ENCODE measurements around the gene TMEM187.
"Not testable (repeated sequence)": the region's sequence is repeated elsewhere in the genome, so short reads cannot be mapped to it uniquely, and the experiment has no call there.

TMEM187 gene

DNA sequence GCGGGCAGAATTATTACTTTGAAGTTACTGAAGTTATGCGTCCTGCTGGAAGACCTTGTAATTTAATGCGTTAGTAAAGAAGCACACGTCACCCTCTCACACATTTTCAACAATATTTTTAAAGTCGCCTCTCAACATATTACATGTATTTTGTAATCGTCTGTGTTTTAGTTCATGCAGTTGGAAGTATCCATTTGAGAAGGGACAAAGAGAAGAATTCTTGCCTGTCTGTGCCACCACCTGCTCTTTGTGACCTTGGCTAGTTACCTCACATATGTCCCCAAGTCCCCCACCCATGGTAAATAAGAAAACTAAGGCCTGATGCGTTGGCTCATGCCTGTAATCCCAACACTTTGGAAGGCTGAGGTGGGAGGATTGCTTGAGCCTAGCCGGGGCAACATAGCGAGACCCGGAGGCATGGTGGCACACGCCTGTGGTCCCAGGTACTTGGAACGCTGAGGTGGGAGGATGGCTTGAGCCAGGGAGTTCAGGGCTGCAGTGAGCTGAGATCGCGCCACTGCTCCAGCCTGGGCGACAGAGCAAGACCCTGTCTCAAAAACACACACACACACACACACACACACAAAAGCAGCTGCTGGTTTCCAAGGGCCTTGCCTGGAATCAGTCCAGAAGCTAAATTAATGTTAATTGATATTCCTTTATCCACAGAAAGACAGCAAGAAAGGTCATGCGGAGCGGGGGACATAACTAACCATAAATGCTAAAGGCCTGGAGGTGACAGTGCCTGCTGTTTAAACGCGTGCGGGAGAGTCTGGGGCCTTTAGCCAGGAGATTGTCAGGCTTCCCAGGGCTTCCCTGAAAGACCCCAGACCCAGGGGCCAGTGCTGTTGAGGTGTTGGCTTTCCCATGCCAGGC, 811 bp downstream of the TMEM187 start:
- FAIRE-seq, result peak; percentile 47

DNA sequence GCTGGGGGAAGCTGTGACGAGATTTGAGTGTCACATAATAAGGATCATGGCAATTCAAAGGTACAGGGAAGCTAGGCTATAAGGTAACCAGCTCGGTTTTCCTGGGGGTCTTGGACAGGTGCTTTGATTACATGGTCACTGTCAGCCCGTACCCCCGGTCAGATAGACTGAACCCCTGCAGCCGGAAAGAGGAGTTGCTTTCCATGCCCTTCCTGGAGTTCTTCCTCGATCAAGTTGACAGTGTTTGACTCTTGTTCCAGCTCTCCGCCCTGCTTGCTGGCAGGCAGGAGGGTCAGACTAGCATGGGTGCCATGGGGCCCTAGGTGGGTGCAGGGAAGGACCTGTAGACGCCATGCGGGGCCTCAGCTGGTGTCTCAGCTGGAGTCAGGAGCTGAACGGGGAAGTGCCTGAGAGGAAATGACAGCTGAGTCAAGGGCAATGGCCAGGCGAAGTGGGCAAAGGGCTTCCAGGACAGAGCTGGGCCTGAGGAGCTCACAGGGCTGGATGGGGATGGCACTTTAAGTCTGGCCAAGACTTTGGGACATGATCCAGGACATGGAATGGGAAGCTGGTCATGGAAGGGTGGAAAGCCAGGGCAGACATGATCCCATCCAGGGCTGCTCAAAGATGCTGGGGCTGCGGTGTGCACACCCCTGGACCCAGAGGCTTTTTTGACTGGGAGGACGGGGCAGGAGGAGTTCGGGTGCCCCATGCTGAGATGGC, 1.6 kb downstream of the TMEM187 start:
- no peak for FAIRE-seq

DNA sequence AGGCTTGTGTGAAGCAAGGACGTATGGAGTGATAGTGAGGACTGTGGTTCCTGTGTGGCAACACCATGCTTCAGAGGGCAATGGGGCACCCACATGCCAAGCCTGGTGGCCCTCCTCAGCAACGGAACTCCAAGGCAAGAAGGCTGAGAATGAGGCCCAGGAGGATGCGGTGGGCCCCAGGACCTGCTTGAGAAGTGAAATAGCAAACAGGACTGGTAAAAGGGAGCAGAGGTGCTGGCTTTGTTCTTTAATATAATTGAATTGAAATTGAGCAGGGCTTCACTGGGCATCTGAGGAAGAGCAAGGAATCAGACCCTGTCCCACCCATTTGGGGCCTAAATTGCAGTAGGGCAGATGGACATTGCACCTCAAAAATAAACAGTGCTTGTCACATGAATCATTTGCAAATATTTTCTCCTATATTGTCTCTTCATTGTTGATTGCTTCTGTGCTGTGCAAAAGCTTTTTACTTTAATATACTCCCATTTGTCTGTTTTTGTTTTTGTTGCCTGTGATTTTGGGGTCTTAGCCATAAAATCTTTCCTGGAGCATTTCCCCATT, 2.3 kb downstream of the TMEM187 start:
- peak; percentile 62 for FAIRE-seq

DNA sequence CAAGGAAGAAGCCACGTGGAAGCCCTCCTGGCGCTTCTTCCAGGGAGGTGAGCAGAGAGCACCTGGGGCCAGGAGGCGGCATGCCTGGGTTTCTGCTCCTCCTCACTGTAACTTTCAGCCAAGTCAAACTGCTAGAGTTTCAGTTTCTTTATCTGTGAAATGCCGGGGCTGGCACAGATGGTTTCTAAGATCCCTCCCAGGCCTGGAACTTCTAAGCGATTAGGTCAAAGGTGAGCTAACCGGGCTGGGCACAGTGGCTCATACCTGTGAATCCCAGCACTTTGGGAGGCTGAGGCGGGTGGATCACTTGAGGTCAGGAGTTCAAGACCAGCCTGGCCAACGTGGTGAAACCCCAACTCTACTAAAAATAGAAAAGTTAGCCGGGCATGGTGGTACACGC, 7.8 kb downstream of the TMEM187 start:
- not testable (repeated sequence) for FAIRE-seq

DNA sequence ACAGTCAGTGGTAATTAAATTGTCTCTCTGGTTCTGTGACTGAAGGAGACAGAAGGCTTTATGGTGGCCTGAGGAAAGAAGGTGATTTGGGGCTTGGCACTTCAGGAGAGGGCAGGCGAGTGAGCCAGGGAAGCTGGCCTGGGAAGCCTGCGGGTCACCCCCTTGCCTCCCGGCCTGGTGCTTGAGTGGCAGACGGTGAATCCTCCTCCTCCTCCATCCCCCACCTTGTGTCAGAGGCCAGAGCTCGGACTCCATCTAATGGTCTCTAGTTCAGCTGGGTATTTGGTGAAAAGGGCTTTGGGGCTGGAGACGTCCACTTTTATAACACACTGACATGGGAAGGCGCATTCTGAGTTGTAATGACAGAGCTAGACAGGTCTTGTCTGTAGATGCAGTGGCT, 8.7 kb downstream of the TMEM187 start:
- FAIRE-seq, result no peak

DNA sequence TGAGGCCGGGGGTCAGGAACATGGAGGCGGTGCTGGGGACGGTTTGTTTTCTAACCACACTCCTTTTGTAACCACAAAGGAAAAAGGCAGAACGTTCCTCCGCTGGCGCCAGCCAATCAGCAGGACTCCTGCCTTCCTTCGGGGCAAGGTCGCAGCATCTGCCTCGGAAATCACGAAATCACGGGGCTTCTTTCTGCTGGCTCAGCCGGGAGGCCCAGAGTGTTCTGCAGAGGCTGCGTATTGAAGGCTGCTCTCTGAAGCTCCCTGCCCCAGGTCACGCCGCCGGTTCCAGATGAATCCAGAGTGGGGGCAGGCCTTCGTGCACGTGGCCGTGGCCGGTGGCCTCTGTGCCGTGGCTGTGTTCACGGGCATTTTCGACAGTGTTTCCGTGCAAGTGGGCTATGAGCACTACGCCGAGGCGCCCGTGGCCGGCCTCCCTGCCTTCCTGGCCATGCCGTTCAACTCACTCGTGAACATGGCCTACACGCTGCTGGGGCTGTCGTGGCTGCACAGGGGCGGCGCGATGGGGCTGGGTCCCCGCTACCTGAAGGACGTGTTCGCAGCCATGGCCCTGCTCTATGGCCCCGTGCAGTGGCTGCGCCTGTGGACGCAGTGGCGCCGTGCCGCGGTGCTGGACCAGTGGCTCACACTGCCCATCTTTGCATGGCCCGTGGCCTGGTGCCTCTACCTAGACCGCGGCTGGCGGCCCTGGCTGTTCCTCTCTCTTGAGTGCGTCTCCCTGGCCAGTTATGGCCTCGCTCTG, 9.4 kb downstream of the TMEM187 start:
- no peak for FAIRE-seq

DNA sequence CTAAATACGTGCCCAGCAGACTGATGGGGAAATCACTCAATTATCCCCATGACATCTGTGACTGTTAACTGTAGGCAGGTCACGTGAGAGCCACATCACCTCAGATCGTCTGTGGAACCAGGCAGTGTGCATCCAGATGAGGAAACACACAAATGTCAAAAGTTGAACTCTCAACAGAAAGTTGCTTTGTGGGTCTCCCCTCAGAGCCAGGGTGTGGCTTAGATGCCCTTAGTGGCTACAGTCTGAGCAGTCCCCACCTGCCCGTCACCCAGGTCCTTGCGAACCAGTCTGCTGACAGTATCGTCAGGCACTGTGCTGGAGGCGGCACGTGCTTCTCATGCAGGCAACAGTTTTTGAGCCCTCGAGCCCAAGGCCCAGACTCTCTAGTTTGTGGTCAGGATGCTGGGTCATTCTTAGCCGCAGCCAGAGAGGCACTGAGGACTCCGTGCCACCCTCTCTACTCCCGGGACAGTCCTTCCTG, 10.8 kb downstream of the TMEM187 start:
- FAIRE-seq, result no peak

DNA sequence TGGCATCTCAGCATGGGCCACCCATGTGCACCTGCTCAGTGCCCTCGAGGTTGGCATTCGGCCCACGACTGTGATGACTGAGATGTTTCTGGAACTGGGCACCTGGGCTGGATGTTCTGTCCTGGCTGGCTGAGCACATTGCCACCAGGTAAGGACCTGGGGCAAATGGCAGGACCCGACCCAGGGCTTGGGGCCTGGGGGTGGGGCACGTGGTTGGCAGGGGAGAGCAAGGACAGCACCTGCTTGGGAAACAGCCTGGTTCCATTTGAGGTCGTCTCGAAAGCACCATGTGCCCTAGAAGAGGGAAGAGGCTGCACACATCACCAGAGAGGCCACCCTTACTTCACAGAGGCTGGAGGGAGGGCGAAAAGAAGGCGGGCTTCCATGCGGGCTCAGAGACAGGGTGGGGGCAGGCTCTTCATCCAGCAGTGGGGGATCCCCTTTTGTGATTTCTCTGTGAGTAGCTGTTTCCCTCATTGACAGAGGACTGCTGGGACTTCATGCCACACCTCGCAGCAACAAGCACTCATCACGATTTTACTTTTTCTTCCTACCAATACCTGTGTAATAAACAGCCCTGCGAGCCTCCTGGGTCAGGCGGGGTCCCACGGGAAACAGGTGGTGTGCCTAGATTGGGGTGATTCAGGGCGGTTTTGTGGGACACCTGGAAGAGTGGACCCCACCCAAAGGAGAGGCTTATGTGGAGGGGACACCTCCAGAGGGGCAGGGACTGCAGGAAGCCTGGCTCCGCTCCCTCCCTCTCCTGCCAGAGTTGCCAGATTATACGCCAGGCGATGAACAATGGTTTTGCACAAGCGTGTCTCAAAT, 12.0 kb downstream of the TMEM187 start:
- no peak for FAIRE-seq

DNA sequence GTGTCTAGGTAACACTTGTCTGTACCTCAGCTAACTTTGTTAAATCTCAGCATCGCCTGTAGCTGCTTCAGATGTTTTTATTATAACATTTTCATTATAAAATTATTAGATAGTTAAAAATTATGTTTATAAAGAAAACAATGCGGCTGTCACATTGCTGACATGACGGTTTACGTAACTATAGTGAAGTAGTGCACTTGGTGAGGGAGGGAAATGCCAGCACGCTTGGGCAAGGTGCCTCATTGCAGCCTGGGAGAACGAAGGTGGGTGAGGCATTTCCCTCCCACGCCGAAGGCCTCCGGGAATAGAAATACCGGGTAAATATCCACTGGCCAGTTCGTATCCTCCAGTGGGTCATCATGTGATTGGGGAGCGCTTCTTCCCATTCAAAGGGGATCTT, 15.9 kb downstream of the TMEM187 start:
- no peak for FAIRE-seq

DNA sequence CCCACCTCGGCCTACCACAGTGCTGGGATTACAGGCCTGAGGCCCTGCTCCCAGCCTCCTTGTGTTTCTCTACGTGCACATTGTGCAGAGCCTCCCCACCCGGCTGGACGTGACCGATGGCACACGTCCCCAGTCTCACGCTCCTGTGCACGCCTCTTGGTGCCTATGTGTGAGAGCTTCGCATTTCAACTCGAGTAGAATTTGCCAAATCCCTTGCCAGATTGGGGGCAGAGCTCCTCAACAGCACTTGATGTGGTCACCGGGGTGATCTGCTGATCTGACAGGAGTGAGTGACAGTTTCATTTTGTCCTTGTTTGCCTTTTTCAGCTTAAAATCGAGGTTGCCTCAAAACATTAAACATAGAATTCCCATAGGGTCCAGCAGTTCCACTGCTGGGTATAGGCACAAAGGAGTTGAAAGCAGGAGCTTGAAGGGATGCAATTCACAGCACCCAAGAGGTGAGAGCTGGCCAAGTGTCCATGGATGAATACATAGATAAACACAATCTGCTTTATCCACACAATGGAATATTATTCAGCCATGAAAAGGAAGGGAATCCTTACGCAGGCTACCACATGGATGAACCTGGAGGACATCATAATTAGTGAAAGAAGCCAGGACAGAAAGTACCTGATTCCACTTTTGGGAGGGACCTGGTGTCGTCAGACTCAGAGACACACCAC, 17.6 kb downstream of the TMEM187 start:
- no peak for FAIRE-seq

DNA sequence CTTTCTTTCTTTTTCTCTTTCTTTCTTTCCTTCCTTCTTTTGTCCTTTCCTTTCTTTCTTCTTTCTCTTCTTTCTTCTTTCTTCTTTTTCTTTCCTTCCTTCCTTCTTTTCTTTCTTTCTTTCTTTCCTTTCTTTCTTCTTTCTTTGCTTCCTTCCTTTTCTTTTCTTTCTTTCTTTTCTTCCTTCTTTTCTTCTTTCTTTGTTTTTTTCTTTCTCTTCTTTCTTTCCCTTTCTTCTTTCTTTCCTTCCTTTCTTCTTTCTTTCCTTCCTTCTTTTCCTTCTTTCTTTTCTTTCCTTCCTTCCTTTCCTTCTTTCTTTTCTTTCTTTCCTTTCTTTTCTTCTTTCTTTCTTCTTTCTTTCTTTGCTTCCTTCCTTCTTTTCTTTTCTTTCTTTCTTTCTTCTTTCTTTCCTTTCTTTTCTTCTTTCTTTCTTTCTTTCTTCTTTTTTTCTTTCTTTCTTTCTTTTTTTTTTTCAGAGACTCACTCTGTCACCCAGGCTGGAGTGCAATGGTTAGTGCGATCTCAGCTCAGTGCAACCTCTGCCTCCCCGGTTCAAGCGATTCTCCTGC, 18.5 kb downstream of the TMEM187 start:
- FAIRE-seq, result no peak

DNA sequence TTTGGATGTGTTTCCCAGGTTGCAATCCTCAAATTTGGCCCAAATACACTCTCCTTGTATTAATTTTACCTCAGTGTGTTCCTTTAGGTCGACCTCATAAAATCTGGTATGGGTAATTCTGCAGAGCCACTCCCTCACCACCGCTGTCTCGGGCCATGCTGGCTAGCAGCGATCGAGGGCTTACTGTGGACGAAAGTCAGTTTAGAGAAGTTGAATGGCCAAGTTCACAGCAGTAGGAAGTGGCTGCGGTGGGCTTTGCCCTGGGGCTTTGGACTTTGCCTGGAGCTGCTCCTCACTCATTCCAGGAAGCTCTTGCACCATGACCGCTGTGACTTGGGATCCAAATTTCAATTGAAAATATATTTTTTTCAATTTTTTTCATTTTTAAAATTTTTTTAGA, 19.6 kb downstream of the TMEM187 start:
- no peak for FAIRE-seq

DNA sequence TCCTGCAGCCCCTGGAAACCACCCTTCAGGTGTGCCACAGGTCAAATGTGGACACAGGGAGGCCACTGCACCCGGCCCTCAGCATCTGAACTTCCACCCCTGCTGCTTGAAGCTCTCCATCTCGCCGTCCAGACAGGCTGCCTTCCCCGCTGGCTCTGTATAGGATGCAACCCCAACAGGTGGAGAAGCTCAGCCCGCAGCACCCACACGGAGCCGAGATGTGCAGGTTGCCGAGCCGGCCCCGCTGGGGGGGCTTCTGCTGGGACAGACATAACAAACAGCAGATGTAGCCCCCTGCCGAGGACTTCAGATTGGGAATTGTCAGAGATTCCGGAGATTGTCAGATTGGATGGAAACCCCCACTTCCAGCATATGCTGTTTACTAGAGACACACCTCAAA, 20.5 kb downstream of the TMEM187 start:
- FAIRE-seq, result no peak

DNA sequence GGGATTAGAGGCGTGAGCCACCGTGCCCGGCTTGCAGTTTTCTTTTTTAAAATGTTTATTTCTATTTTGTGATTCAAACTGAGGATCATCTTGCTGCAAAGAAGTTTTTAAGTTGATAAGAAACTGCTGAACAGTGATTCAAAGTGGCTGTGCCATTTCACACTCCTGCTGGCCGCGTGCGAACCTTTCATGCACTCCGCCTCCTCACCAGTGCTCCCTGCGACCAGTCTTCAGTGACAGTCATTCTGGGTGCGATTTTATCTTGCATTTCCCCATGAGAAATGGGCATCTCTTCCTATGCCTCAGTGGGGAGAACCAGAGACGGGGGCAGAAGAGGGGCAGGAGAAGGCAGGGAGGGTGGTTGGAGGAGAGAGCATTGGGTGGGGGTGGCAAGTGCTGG, 21.4 kb downstream of the TMEM187 start:
- FAIRE-seq, result no peak

DNA sequence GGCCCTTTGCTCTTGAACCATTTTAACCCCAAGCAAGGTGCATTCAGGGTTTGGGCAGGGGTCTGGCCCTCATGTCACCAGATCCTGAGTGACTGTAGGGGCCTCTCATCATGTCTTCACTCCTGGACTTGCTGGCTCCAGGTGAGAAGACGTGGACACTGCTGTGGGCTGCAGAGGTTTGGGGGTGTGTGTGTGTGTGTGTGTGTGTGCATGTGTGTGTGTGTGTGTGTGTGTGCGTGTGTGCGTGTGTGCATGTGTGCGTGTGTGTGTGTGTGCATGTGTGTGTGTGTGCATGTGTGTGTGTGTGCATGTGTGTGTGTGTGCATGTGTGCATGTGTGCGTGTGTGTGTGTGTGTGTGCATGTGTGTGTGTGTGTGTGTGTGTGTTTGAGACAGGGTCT, 21.8 kb downstream of the TMEM187 start:
- FAIRE-seq, result not testable (repeated sequence)

DNA sequence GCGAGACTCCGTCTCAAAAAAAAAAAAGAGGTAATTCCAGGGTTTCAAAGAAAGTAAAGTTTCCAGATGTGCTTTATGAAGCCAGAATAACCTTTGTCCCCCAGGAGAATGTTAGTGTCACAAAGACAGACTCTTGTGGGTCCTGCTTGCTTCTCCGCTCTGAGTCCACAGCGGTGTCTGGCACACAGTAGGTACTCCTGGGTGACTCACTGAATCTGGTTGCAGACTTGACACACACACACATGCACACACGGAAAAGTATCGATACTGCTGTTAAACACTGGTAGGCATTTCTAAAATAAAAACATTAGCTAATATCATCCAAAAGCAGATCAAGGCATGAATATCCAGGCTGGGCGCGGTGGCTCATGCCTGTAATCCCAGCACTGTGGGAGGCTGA, 22.9 kb downstream of the TMEM187 start:
- no peak for FAIRE-seq

DNA sequence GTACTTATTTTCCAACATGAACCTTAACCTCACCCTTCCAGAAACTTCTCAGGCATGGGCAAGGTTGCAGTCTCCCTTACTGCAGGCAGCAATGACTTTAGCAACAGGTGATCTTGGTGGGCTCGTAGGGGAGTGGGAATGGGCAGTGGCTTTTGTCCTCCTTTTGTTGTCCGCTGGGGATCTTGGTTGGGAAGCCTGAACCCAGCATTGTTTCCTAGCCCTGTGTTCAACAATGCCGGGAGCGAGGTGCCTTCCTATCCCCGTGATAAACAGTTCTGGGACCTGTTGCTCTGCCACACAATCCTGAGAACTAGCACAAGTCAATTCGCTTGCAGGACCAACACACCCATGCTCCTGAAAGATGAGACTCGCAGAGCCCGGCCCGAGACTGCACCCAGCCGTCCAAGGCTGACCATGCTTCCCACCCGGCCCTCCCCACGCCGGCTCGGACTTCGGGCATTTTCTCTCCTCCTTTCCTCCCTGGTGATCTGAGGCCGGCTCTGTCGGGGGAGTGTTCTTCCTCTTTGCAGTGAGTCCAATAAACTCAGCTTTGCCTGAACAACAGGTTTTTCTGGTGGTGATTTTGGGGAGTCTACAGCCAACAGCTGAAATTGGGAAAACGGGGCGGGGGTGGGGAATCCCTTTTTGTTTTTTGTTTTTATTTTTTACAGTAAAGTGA, 26.9 kb downstream of the TMEM187 start:
- no peak for FAIRE-seq

DNA sequence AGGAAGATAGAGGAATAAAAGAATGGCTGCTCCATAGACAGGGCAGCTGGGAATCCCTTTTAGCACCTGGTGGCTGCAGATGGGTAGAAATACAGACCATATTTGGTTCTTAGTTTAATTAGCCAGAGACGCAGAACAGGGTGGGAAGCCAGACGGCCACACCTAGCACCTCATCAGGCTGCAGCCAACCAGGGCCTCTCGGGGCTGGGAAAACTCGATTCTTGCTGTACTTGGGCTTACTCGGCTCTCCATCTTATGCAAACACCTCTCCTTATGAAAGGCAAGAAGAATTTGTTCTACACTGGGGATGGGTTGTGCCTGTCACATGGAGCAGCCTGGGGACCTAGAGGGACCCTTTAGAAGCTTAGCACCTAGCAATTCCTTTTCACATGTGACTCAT, 27.5 kb downstream of the TMEM187 start:
- FAIRE-seq, result no peak

DNA sequence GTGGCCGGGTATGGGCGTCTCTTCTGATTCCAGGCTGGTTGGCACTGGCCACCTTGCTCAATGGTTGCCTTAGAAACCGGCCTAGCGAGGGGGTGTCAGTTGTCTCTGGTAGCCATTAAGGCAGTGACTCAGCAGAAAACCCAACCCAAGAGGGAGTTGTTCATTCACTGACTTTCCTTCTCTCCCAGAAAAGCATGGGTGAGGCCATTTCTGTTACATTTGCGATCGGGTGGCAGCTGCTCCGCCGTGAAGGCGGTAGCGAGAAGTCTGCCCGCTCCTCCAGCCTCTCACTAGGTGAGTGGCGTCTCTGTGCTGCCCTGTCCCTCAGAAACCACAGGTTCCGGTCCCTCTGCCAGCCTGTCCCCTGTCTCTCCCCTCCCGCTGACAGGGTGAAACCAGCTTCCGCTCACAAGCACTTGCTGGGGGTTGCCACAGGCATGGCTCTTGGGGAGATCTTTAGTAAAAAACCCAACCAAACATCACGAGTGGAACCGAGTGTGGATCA, 29.7 kb downstream of the TMEM187 start:
- no peak for FAIRE-seq

DNA sequence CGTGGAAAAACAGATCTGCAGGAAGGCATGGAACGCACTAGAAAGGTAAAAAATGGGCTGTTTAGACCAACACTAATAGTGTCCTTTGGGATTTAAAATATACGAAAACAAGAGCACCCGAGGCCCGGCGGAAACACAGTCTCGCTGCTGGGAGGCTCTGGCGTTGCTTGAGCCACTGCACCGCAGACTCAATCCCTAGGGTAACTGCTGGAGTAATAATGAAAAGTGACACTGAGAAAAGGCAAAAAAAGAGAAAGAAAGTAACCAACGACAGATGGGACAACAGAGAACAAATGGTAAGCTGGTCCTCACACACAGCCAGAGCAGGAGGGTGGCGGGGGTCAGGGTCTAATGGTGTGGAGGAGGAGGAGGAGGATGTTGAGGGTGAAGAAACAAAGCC, 31.8 kb downstream of the TMEM187 start:
- no peak for FAIRE-seq
